SK-N-SH treated with all-trans-retinoic acid at 6 μM for 48 hours (cell line): ENCODE measurements around the gene HOOK2.
A peak's percentile ranks its signal among the peaks of the same experiment; 100 is the strongest.

Experiments
- ATAC-seq: fragments of 200-7000 bp; cut with Tn5 transposase; 3 replicates; pipeline ENCODE4 v1.9.1; 2020; ENCODE audit warnings: mild to moderate bottlenecking, moderate library complexity
- ARNTL ChIP-seq: fragments of 450-650 bp; formaldehyde crosslinking; IDR thresholded peaks from 2 replicates; pipeline ENCODE4 v1.5.0; 2020; ENCODE audit warnings: low read depth, mild to moderate bottlenecking, moderate library complexity, borderline replicate concordance
- BACH2 ChIP-seq: fragments of 250-450 bp; sonication (Bioruptor Pico); IDR thresholded peaks from 2 replicates; pipeline ENCODE4 v1.9.0; 2021; ENCODE audit warnings: mild to moderate bottlenecking, borderline replicate concordance
- CSDC2 ChIP-seq: fragments of 250-450 bp; sonication (Bioruptor Pico); IDR thresholded peaks from 2 replicates; pipeline ENCODE4 v1.5.0; 2020; ENCODE audit warnings: mild to moderate bottlenecking, moderate library complexity
- ESRRG ChIP-seq: fragments of 250-450 bp; sonication (Bioruptor Pico); IDR thresholded peaks from 2 replicates; pipeline ENCODE4 v1.6.1; 2021; ENCODE audit warnings: mild to moderate bottlenecking
- GLIS3 ChIP-seq: fragments of 250-450 bp; sonication (Bioruptor Pico); IDR thresholded peaks from 2 replicates; pipeline ENCODE4 v1.5.0; 2020; ENCODE audit warnings: mild to moderate bottlenecking, moderate library complexity
- ISL1 ChIP-seq: fragments of 250-450 bp; sonication (Bioruptor Pico); IDR thresholded peaks from 2 replicates; pipeline ENCODE4 v2.1.2; 2022; ENCODE audit warnings: mild to moderate bottlenecking, moderate library complexity
- PPARA ChIP-seq: fragments of 250-450 bp; sonication (Bioruptor Pico); IDR thresholded peaks from 2 replicates; pipeline ENCODE4 v1.5.0; 2020; ENCODE audit warnings: mild to moderate bottlenecking, borderline replicate concordance
- RARB ChIP-seq: fragments of 250-450 bp; sonication (Bioruptor Pico); IDR thresholded peaks from 2 replicates; pipeline ENCODE4 v1.8.0; 2021; ENCODE audit warnings: mild to moderate bottlenecking, moderate library complexity
- TCF4 ChIP-seq: fragments of 250-450 bp; sonication (Bioruptor Pico); IDR thresholded peaks from 2 replicates; pipeline ENCODE4 v1.8.0; 2021; ENCODE audit warnings: mild to moderate bottlenecking, moderate library complexity, borderline replicate concordance
- TOX ChIP-seq: fragments of 250-450 bp; sonication (Bioruptor Pico); IDR thresholded peaks from 2 replicates; pipeline ENCODE4 v1.8.0; 2021; ENCODE audit warnings: mild to moderate bottlenecking, moderate library complexity, borderline replicate concordance
- ZC3H10 ChIP-seq: fragments of 250-450 bp; sonication (Bioruptor Pico); IDR thresholded peaks from 2 replicates; pipeline ENCODE4 v1.5.1; 2021; ENCODE audit warnings: mild to moderate bottlenecking, moderate library complexity
- ZFP3 ChIP-seq: fragments of 250-450 bp; sonication (Bioruptor Pico); IDR thresholded peaks from 2 replicates; pipeline ENCODE4 v1.5.0; 2020; ENCODE audit warnings: mild to moderate bottlenecking, moderate library complexity
- ZFP30 ChIP-seq: fragments of 450-650 bp; formaldehyde crosslinking; IDR thresholded peaks from 2 replicates; pipeline ENCODE4 v1.5.0; 2022; ENCODE audit warnings: mild to moderate bottlenecking, moderate library complexity
- ZNF565 ChIP-seq: fragments of 450-650 bp; formaldehyde crosslinking; conservative IDR thresholded peaks from 2 replicates; pipeline ENCODE4 v1.5.0; 2020; ENCODE audit warnings: low read depth, mild to moderate bottlenecking, moderate library complexity
- ZNF70 ChIP-seq: fragments of 450-650 bp; formaldehyde crosslinking; IDR thresholded peaks from 2 replicates; pipeline ENCODE4 v1.5.0; 2020; ENCODE audit warnings: mild to moderate bottlenecking, moderate library complexity
- ZNF8 ChIP-seq: fragments of 450-650 bp; formaldehyde crosslinking; IDR thresholded peaks from 2 replicates; pipeline ENCODE4 v1.5.0; 2020; ENCODE audit warnings: mild to moderate bottlenecking, moderate library complexity
- TF ChIP-seq, protein P1 (sequence below): fragments of 250-450 bp; sonication (Bioruptor Pico); IDR thresholded peaks from 2 replicates; pipeline ENCODE4 v1.5.1; 2021; ENCODE audit warnings: mild to moderate bottlenecking, moderate library complexity
- TF ChIP-seq, protein P2 (sequence below): fragments of 250-450 bp; sonication (Bioruptor Pico); IDR thresholded peaks from 2 replicates; pipeline ENCODE4 v1.5.1; 2020; ENCODE audit warnings: low read depth, mild to moderate bottlenecking, moderate library complexity
- TF ChIP-seq, protein P3 (sequence below): fragments of 250-450 bp; sonication (Bioruptor Pico); IDR thresholded peaks from 2 replicates; pipeline ENCODE4 v1.8.0; 2020; ENCODE audit warnings: mild to moderate bottlenecking, moderate library complexity, borderline replicate concordance
- TF ChIP-seq, protein P4 (sequence below): fragments of 250-450 bp; sonication (Bioruptor Pico); IDR thresholded peaks from 2 replicates; pipeline ENCODE4 v1.8.0; 2021; ENCODE audit warnings: low read depth, mild to moderate bottlenecking, moderate library complexity, borderline replicate concordance
- TF ChIP-seq, protein P5 (sequence below): fragments of 250-450 bp; sonication (Bioruptor Pico); IDR thresholded peaks from 2 replicates; pipeline ENCODE4 v1.5.0; 2020; ENCODE audit warnings: mild to moderate bottlenecking, moderate library complexity

HOOK2 gene

DNA sequence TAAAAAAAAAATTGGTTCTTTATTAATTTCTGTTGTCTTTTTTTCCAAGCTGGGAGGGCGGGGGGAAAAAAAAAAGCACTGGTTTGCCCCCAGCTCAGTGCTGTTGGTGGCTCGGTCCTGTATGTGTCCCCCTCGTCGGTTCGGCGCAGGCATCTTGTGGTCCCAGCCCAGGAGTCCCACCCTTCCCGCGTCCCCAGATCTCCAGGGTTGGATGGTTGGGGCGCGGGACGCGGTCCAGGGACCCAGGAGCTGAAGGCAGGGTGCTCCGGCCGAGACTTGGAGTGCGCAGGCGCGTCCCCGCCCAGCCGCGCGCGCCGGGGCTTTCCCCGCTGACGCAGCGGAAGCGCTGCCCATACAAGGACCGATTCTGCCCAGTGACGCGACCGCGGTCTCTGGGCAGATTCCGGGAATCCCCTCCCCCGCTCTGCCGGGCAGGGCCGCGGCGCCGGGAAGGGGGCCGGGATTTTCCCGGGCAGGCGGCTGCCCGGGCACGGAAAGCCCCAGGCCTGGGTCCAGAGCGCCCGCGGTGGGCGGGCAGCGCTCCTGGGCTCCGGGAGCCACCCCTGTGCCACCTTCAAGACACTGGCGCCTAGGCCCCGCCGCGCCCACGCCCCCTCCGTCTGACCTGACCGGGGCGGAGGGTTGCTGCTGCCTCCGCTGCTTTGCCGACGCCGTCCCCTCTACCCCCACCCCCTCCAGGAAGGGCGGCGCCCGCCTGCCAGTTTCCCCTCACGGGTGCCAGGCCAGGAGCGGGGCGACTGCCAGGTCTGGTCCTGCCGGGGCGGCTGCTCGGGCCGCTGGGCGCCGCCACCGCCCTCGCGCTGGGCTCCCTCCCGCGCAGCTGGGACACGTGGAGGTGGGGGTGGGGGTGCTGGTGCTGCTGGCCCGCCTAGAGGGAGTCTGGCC, 18.2 kb upstream of the HOOK2 start (continued):
- TF ChIP-seq, protein P1, sequence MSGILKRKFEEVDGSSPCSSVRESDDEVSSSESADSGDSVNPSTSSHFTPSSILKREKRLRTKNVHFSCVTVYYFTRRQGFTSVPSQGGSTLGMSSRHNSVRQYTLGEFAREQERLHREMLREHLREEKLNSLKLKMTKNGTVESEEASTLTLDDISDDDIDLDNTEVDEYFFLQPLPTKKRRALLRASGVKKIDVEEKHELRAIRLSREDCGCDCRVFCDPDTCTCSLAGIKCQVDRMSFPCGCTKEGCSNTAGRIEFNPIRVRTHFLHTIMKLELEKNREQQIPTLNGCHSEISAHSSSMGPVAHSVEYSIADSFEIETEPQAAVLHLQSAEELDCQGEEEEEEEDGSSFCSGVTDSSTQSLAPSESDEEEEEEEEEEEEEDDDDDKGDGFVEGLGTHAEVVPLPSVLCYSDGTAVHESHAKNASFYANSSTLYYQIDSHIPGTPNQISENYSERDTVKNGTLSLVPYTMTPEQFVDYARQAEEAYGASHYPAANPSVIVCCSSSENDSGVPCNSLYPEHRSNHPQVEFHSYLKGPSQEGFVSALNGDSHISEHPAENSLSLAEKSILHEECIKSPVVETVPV (CRISPR knock-in tag) = peak; percentile 88; the same call in 1 of the 2 replicates
- TF ChIP-seq ARNTL (CRISPR knock-in tag) = 0 out of 2 replicates have a peak, but pooled peaks have one; percentile 6

DNA sequence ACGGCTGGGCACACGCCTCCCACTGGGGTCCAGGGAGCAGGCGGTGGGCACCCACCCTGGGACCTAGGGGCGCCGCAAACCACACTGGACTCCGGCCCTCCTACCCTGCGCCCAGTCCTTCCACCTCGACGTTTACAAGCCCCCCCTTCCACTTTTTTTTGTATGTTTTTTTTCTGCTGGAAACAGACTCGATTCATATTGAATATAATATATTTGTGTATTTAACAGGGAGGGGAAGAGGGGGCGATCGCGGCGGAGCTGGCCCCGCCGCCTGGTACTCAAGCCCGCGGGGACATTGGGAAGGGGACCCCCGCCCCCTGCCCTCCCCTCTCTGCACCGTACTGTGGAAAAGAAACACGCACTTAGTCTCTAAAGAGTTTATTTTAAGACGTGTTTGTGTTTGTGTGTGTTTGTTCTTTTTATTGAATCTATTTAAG, 17.5 kb upstream of the HOOK2 start:
- ATAC-seq = no peak
- no peak for TF ChIP-seq ZNF565 (CRISPR knock-in tag)
- peak; percentile 46; the same call in 1 of the 2 replicates for TF ChIP-seq GLIS3 (CRISPR knock-in tag)

DNA sequence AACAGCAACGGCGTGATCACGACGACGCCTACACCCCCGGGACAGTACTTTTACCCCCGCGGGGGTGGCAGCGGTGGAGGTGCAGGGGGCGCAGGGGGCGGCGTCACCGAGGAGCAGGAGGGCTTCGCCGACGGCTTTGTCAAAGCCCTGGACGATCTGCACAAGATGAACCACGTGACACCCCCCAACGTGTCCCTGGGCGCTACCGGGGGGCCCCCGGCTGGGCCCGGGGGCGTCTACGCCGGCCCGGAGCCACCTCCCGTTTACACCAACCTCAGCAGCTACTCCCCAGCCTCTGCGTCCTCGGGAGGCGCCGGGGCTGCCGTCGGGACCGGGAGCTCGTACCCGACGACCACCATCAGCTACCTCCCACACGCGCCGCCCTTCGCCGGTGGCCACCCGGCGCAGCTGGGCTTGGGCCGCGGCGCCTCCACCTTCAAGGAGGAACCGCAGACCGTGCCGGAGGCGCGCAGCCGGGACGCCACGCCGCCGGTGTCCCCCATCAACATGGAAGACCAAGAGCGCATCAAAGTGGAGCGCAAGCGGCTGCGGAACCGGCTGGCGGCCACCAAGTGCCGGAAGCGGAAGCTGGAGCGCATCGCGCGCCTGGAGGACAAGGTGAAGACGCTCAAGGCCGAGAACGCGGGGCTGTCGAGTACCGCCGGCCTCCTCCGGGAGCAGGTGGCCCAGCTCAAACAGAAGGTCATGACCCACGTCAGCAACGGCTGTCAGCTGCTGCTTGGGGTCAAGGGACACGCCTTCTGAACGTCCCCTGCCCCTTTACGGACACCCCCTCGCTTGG, 16.9 kb upstream of the HOOK2 start:
- ATAC-seq = no peak
- TF ChIP-seq TCF4 (CRISPR knock-in tag) (no peak), GLIS3 (CRISPR knock-in tag) (no peak), ARNTL (CRISPR knock-in tag) (no peak), ZNF70 (CRISPR knock-in tag) (no peak), ZNF8 (CRISPR knock-in tag) (no peak)

DNA sequence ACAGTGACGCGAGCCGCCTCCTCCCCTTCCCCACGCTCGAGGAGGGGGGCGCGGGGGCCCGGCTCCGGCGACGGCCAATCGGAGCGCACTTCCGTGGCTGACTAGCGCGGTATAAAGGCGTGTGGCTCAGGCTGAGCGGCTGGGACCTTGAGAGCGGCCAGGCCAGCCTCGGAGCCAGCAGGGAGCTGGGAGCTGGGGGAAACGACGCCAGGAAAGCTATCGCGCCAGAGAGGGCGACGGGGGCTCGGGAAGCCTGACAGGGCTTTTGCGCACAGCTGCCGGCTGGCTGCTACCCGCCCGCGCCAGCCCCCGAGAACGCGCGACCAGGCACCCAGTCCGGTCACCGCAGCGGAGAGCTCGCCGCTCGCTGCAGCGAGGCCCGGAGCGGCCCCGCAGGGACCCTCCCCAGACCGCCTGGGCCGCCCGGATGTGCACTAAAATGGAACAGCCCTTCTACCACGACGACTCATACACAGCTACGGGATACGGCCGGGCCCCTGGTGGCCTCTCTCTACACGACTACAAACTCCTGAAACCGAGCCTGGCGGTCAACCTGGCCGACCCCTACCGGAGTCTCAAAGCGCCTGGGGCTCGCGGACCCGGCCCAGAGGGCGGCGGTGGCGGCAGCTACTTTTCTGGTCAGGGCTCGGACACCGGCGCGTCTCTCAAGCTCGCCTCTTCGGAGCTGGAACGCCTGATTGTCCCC, 16.1 kb upstream of the HOOK2 start, which contains the start of gene JUNB:
TSS of gene JUNB (plus strand) at position 142 of the 706 bp plus-strand sequence. CDS start at position 428, 286 bp downstream.
- peak; percentile 59 for ATAC-seq
- TF ChIP-seq GLIS3 (CRISPR knock-in tag) (peak; percentile 95), ARNTL (CRISPR knock-in tag) (no peak), ZFP30 (CRISPR knock-in tag) (no peak), BACH2 (CRISPR knock-in tag) (no peak), CSDC2 (CRISPR knock-in tag) (no peak), RARB (no peak), ESRRG (CRISPR knock-in tag) (0 out of 2 replicates have a peak, but pooled peaks have one; percentile 28), TOX (peak; percentile 59; the same call in 1 of the 2 replicates), ZC3H10 (CRISPR knock-in tag) (peak; percentile 76; the same call in 1 of the 2 replicates), ZNF70 (CRISPR knock-in tag) (peak; percentile 55; the same call in 1 of the 2 replicates), ZFP3 (CRISPR knock-in tag) (peak; percentile 57), PPARA (CRISPR knock-in tag) (no peak), ISL1 (CRISPR knock-in tag) (no peak)
- TF ChIP-seq, protein P2, sequence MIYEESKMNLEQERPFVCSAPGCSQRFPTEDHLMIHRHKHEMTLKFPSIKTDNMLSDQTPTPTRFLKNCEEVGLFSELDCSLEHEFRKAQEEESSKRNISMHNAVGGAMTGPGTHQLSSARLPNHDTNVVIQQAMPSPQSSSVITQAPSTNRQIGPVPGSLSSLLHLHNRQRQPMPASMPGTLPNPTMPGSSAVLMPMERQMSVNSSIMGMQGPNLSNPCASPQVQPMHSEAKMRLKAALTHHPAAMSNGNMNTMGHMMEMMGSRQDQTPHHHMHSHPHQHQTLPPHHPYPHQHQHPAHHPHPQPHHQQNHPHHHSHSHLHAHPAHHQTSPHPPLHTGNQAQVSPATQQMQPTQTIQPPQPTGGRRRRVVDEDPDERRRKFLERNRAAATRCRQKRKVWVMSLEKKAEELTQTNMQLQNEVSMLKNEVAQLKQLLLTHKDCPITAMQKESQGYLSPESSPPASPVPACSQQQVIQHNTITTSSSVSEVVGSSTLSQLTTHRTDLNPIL (CRISPR knock-in tag) = no peak; the same call in 1 of the 2 replicates
- TF ChIP-seq, protein P3, sequence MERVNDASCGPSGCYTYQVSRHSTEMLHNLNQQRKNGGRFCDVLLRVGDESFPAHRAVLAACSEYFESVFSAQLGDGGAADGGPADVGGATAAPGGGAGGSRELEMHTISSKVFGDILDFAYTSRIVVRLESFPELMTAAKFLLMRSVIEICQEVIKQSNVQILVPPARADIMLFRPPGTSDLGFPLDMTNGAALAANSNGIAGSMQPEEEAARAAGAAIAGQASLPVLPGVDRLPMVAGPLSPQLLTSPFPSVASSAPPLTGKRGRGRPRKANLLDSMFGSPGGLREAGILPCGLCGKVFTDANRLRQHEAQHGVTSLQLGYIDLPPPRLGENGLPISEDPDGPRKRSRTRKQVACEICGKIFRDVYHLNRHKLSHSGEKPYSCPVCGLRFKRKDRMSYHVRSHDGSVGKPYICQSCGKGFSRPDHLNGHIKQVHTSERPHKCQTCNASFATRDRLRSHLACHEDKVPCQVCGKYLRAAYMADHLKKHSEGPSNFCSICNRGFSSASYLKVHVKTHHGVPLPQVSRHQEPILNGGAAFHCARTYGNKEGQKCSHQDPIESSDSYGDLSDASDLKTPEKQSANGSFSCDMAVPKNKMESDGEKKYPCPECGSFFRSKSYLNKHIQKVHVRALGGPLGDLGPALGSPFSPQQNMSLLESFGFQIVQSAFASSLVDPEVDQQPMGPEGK (CRISPR knock-in tag) = peak; percentile 91
- TF ChIP-seq, protein P4, sequence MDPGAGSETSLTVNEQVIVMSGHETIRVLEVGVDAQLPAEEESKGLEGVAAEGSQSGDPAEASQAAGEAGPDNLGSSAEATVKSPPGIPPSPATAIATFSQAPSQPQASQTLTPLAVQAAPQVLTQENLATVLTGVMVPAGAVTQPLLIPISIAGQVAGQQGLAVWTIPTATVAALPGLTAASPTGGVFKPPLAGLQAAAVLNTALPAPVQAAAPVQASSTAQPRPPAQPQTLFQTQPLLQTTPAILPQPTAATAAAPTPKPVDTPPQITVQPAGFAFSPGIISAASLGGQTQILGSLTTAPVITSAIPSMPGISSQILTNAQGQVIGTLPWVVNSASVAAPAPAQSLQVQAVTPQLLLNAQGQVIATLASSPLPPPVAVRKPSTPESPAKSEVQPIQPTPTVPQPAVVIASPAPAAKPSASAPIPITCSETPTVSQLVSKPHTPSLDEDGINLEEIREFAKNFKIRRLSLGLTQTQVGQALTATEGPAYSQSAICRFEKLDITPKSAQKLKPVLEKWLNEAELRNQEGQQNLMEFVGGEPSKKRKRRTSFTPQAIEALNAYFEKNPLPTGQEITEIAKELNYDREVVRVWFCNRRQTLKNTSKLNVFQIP (CRISPR knock-in tag) = no peak
- TF ChIP-seq, protein P1 (CRISPR knock-in tag) = 0 out of 2 replicates have a peak, but pooled peaks have one; percentile 53
- TF ChIP-seq, protein P5, sequence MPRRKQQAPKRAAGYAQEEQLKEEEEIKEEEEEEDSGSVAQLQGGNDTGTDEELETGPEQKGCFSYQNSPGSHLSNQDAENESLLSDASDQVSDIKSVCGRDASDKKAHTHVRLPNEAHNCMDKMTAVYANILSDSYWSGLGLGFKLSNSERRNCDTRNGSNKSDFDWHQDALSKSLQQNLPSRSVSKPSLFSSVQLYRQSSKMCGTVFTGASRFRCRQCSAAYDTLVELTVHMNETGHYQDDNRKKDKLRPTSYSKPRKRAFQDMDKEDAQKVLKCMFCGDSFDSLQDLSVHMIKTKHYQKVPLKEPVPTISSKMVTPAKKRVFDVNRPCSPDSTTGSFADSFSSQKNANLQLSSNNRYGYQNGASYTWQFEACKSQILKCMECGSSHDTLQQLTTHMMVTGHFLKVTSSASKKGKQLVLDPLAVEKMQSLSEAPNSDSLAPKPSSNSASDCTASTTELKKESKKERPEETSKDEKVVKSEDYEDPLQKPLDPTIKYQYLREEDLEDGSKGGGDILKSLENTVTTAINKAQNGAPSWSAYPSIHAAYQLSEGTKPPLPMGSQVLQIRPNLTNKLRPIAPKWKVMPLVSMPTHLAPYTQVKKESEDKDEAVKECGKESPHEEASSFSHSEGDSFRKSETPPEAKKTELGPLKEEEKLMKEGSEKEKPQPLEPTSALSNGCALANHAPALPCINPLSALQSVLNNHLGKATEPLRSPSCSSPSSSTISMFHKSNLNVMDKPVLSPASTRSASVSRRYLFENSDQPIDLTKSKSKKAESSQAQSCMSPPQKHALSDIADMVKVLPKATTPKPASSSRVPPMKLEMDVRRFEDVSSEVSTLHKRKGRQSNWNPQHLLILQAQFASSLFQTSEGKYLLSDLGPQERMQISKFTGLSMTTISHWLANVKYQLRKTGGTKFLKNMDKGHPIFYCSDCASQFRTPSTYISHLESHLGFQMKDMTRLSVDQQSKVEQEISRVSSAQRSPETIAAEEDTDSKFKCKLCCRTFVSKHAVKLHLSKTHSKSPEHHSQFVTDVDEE (CRISPR knock-in tag) = no peak
